Omental fat pad (tissue), 4 donors: Measurements from ENCODE around the gene SYNE2. TPM values are rescaled to one million over a fixed set of nuclear protein-coding genes. Genes with fewer than 3 reads are reported as not detected.

Experiments used
- ATAC-seq: fragments of 150-250 bp; one replicate; pipeline ENCODE4 v1.9.1; 2016; ENCODE audit warnings: mild to moderate bottlenecking, moderate library complexity; ENCODE audit not compliant: low FRiP score
- DNase-seq: peaks from one replicate; pipeline ENCODE4 v3.0.0-alpha.2; 2019; ENCODE audit warnings: low spot score
- CTCF ChIP-seq, 3 donors: fragments of 450-650 bp; IDR thresholded peaks; one replicate each; pipeline ENCODE4 v1.5.1; 2016 to 2017; ENCODE audit warnings: antibody characterized with exemption in 3 of 3, mild to moderate bottlenecking in 3 of 3, moderate library complexity in 2 of 3
- total RNA-seq, 4 donors: library from RNA; depleted of rRNA; stranded (reverse); fragments of >200 nt; gene quantifications; one replicate each; pipeline ENCODE4 v1.1.0, GENCODE V29; 2016

The SYNE2 gene
- total RNA-seq, 4 donors from 2014 or later, result 162 to 274 (median 207) TPM

DNA sequence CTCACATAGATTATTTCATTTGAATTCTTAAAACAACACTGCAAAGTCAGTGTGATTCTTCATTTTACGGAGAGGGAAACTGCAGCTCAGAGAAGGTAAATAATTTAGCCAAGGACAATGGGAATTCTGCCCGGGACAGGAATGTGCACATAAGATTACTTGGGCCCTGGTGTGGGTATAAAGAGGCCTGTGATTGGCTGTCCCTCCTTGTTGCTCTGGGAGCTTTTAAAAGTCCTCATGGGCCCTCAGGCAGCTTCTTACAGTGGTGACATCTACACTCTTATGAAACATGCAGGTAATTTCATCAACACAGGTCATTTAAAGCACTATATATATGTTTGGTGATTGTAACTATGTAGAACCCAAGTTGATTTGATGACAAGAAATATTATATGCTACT is 341.0 kb downstream of the SYNE2 start:
- DNase-seq (no peak), ATAC-seq (no peak)
- no peak for TF ChIP-seq CTCF (IDR thresholded peaks at IDR 0.05)

GRCh38 chr14:64194404-64194803 is 341.6 kb downstream of the SYNE2 start:
- ATAC-seq, result no peak
- DNase-seq, result no peak
- no peak for TF ChIP-seq CTCF (IDR thresholded peaks at IDR 0.05)

- ATAC-seq (no peak), DNase-seq (no peak)
- TF ChIP-seq CTCF (IDR thresholded peaks at IDR 0.05), result no peak
These were observed 342.4 kb downstream of the SYNE2 start for GRCh38 chr14:64195199-64195598.

GRCh38 chr14:64196056-64196455 is 343.3 kb downstream of the SYNE2 start:
- TF ChIP-seq CTCF (IDR thresholded peaks at IDR 0.05), result no peak
- DNase-seq (no peak), ATAC-seq (no peak)

- DNase-seq, result no peak
- TF ChIP-seq CTCF (IDR thresholded peaks at IDR 0.05), result no peak
- ATAC-seq, result peak; percentile 70
These were observed 344.1 kb downstream of the SYNE2 start for GRCh38 chr14:64196814-64197411.

- no peak for TF ChIP-seq CTCF (IDR thresholded peaks at IDR 0.05)
- ATAC-seq (no peak), DNase-seq (no peak)
These were observed 345.2 kb downstream of the SYNE2 start for GRCh38 chr14:64197996-64198395.

DNA sequence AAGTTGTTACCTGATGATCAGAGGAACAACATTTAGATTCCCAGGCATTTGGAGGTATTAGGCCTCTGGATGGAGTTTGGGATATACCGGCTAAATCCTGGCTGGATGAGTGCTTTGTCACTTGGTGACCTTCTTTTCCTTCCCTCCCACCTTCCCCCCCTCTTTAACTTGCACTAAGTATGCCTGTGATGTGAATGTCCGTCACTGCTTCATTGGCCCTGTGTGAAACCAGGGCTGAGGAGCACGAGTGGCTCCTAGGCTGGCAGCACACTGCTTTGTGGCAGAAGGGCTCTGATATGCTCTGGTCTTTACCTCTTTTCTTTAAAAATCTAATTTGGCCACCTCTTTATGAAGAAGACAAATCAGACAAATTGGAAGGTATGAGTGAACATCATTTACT is 345.7 kb downstream of the SYNE2 start:
- no peak for TF ChIP-seq CTCF (IDR thresholded peaks at IDR 0.05)
- no peak for ATAC-seq
- DNase-seq, result no peak
